GM19463 (cell line): ENCODE results near the gene NXN.
A peak's percentile ranks its signal among the peaks of the same experiment; 100 is the strongest.
"Not testable (repeated sequence)": the region's sequence is repeated elsewhere in the genome, so short reads cannot be mapped to it uniquely, and the experiment has no call there.

Experiments
- ATAC-seq: cut with Tn5 transposase; IDR thresholded peaks from one replicate; pipeline ENCODE4 v1.9.1; 2021; ENCODE audit warnings: mild to moderate bottlenecking, moderate library complexity; ENCODE audit not compliant: unreplicated experiment

The NXN gene

GRCh38 chr17:785901-786300 lies 193.7 kb downstream of the NXN start:
- ATAC-seq, result not testable (repeated sequence)

GRCh38 chr17:784143-784542 lies 195.4 kb downstream of the NXN start:
- no peak for ATAC-seq

GRCh38 chr17:781805-782731 lies 197.5 kb downstream of the NXN start, which contains the start of the genes GLOD4 and MRM3:
Gene GLOD4 (minus strand): TSS chr17:782280. CDS start chr17:782255, 25 bp downstream.
Gene MRM3 (plus strand): TSS chr17:782353. CDS start chr17:782379, 26 bp downstream.
- peak; percentile 92 for ATAC-seq

GRCh38 chr17:778096-778495 lies 201.5 kb downstream of the NXN start:
- ATAC-seq, result no peak

- ATAC-seq, result no peak
Measured at GRCh38 chr17:774313-774584, 205.3 kb downstream of the NXN start.

GRCh38 chr17:773467-774312 lies 205.9 kb downstream of the NXN start:
- no peak for ATAC-seq

GRCh38 chr17:773016-773415 lies 206.6 kb downstream of the NXN start:
- ATAC-seq, result no peak

GRCh38 chr17:767076-767475 lies 212.5 kb downstream of the NXN start:
- ATAC-seq, result no peak

GRCh38 chr17:760371-760770 lies 219.2 kb downstream of the NXN start:
- no peak for ATAC-seq

GRCh38 chr17:759964-760363 lies 219.6 kb downstream of the NXN start:
- ATAC-seq, result no peak

GRCh38 chr17:756010-756567 lies 223.5 kb downstream of the NXN start:
- not testable (repeated sequence) for ATAC-seq

GRCh38 chr17:755319-755961 lies 224.1 kb downstream of the NXN start:
- not testable (repeated sequence) for ATAC-seq

- ATAC-seq, result no peak
Measured at GRCh38 chr17:753418-753817, 226.2 kb downstream of the NXN start.

GRCh38 chr17:752620-753219 lies 226.9 kb downstream of the NXN start:
- ATAC-seq, result no peak

GRCh38 chr17:752002-752619 lies 227.5 kb downstream of the NXN start, which contains the start of gene GEMIN4:
Gene GEMIN4 (minus strand): TSS chr17:752264. CDS start chr17:752142, 122 bp downstream.
- ATAC-seq, result peak; percentile 82

GRCh38 chr17:751269-752001 lies 228.1 kb downstream of the NXN start:
- ATAC-seq, result peak; percentile 36

- ATAC-seq, result no peak
Measured at GRCh38 chr17:750431-751037, 229.0 kb downstream of the NXN start.

- not testable (repeated sequence) for ATAC-seq
Measured at GRCh38 chr17:749359-749758, 230.2 kb downstream of the NXN start.
